Activated CD8-positive, alpha-beta T cell treated with anti-CD3 and anti-CD28 coated beads for 36 hours (primary cell): ENCODE results near the gene FBXL17. TPM values are rescaled to one million over a fixed set of nuclear protein-coding genes. Genes with fewer than 3 reads are reported as not detected.

Experiments
- ATAC-seq: fragments of 200-7000 bp; cut with Tn5 transposase; one replicate; pipeline ENCODE4 v1.10.0; 2021; ENCODE audit warnings: mild to moderate bottlenecking, moderate library complexity
- CTCF ChIA-PET: fragments of 350-600 bp; sonication (Branson Sonifier 250); formaldehyde crosslinking; loops from one replicate; lab custom pipeline; 2021; ENCODE audit warnings: antibody characterized with exemption; lab: Charles Lee
- POLR2A ChIA-PET: fragments of 350-600 bp; sonication (Branson Sonifier 250); formaldehyde crosslinking; loops from one replicate; lab custom pipeline; 2021; ENCODE audit warnings: antibody characterized with exemption; lab: Charles Lee
- DNase-seq: peaks from one replicate; pipeline ENCODE4 v3.0.0-alpha.2; 2020
- H3K27ac Mint-ChIP-seq: one replicate; pipeline ENCODE4 v1.8.0; 2021; ENCODE audit warnings: mild to moderate bottlenecking, mixed read lengths
- H3K27me3 Mint-ChIP-seq: one replicate; pipeline ENCODE4 v1.8.0; 2021; ENCODE audit warnings: mixed read lengths
- H3K36me3 Mint-ChIP-seq: one replicate; pipeline ENCODE4 v1.8.0; 2021; ENCODE audit warnings: low read depth, mixed read lengths
- H3K4me1 Mint-ChIP-seq: one replicate; pipeline ENCODE4 v1.8.0; 2021; ENCODE audit warnings: low read depth, mixed read lengths
- H3K4me3 Mint-ChIP-seq: one replicate; pipeline ENCODE4 v1.8.0; 2021; ENCODE audit warnings: mild to moderate bottlenecking, moderate library complexity, mixed read lengths
- H3K9me3 Mint-ChIP-seq: one replicate; pipeline ENCODE4 v1.8.0; 2021; ENCODE audit warnings: mixed read lengths
- intact Hi-C: fragments of 100-400 bp; cut with micrococcal nuclease; formaldehyde crosslinking; loops from one replicate; pipeline ENCODE4 v1.10.0; 2022
- total RNA-seq, 2 experiments: library from RNA; stranded (reverse); gene quantifications; one replicate each; pipeline ENCODE4 v1.2.3, GENCODE V29; 2021
- TF ChIP-seq, protein P1 (sequence below): fragments of 200-600 bp; IDR thresholded peaks from one replicate; pipeline ENCODE4 v1.8.0; 2022; ENCODE audit warnings: antibody characterized with exemption, mild to moderate bottlenecking

Gene FBXL17
- total RNA-seq, 2 experiments from 2014 or later = 3.0 to 5.3 TPM

- intact Hi-C loops = no loop called here
- ATAC-seq (no peak), DNase-seq (no peak)
- H3K27ac Mint-ChIP-seq = no peak overlapping the region
- POLR2A ChIA-PET = no interaction called here
- H3K4me3 Mint-ChIP-seq = no peak overlapping the region
- no peaks in the 10 kb centered on the region for H3K9me3 Mint-ChIP-seq
- H3K36me3 Mint-ChIP-seq = peaks cover 3% of the 10 kb centered on the region
- CTCF ChIA-PET = interaction anchor here (1.3 to 1.7 kb wide), 2 partner anchors 14 kb away, joined by 3 to 4 read pairs; no protein-coding TSS in a partner anchor
- no peaks in the 10 kb centered on the region for H3K27me3 Mint-ChIP-seq
- peaks cover under 1% of the 10 kb centered on the region for H3K4me1 Mint-ChIP-seq
- TF ChIP-seq, protein P1, sequence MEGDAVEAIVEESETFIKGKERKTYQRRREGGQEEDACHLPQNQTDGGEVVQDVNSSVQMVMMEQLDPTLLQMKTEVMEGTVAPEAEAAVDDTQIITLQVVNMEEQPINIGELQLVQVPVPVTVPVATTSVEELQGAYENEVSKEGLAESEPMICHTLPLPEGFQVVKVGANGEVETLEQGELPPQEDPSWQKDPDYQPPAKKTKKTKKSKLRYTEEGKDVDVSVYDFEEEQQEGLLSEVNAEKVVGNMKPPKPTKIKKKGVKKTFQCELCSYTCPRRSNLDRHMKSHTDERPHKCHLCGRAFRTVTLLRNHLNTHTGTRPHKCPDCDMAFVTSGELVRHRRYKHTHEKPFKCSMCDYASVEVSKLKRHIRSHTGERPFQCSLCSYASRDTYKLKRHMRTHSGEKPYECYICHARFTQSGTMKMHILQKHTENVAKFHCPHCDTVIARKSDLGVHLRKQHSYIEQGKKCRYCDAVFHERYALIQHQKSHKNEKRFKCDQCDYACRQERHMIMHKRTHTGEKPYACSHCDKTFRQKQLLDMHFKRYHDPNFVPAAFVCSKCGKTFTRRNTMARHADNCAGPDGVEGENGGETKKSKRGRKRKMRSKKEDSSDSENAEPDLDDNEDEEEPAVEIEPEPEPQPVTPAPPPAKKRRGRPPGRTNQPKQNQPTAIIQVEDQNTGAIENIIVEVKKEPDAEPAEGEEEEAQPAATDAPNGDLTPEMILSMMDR = no peak
Measured at GRCh38 chr5:108064302-108064701, 317.6 kb downstream of the FBXL17 start.

GRCh38 chr5:108061941-108062340 is 320.0 kb downstream of the FBXL17 start:
- H3K27ac Mint-ChIP-seq = no peak overlapping the region
- POLR2A ChIA-PET = no interaction called here
- no peak overlapping the region for H3K4me3 Mint-ChIP-seq
- DNase-seq (no peak), ATAC-seq (no peak)
- H3K9me3 Mint-ChIP-seq = no peaks in the 10 kb centered on the region
- CTCF ChIA-PET = no interaction called here
- H3K36me3 Mint-ChIP-seq = peaks cover 3% of the 10 kb centered on the region
- TF ChIP-seq, protein P1 = no peak
- intact Hi-C loops = no loop called here
- no peaks in the 10 kb centered on the region for H3K4me1 Mint-ChIP-seq
- no peaks in the 10 kb centered on the region for H3K27me3 Mint-ChIP-seq

- intact Hi-C loops = no loop called here
- no peak overlapping the region for H3K27ac Mint-ChIP-seq
Measured at GRCh38 chr5:108060340-108060739, 321.6 kb downstream of the FBXL17 start.

GRCh38 chr5:108059334-108059733 is 322.6 kb downstream of the FBXL17 start:
- DNase-seq (no peak), ATAC-seq (no peak)
- no peaks in the 10 kb centered on the region for H3K27me3 Mint-ChIP-seq
- ChIA-PET CTCF (no interaction called here), POLR2A (no interaction called here)
- peaks cover 2% of the 10 kb centered on the region for H3K9me3 Mint-ChIP-seq
- H3K27ac Mint-ChIP-seq = no peak overlapping the region
- peaks cover 5% of the 10 kb centered on the region for H3K36me3 Mint-ChIP-seq
- intact Hi-C loops = no loop called here
- TF ChIP-seq, protein P1 = no peak
- no peaks in the 10 kb centered on the region for H3K4me1 Mint-ChIP-seq
- H3K4me3 Mint-ChIP-seq = no peak overlapping the region

More at GRCh38 chr5:108060340-108060739, 321.6 kb downstream of the FBXL17 start:
- DNase-seq = no peak
- Mint-ChIP-seq H3K4me1 (no peaks in the 10 kb centered on the region), H3K4me3 (no peak overlapping the region), H3K9me3 (no peaks in the 10 kb centered on the region), H3K27me3 (no peaks in the 10 kb centered on the region), H3K36me3 (no peaks in the 10 kb centered on the region)
- no peak for ATAC-seq
- ChIA-PET CTCF (no interaction called here), POLR2A (no interaction called here)
- TF ChIP-seq, protein P1 = no peak

DNA sequence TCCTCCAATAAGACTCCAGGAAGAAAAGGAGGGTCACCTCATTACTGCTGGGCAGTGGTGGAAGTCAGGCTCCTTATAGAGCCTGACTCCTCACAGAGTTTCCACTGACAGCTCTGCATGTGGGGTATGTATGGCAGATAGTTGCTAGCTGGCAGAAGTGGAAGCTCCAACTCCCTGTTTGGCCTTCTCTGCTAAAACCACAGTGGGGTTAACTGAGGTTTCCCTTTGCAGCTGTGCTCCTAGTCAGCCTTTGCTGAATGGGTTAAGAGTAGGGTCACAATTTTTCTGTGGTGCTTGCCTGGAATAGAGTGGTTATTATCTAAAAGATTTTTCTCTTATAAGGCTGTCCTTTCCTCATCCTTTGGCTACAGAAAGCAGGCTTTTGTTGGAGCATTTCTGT is 327.5 kb downstream of the FBXL17 start:
- Mint-ChIP-seq H3K9me3 (peaks cover 22% of the 10 kb centered on the region), H3K27me3 (no peaks in the 10 kb centered on the region), H3K4me3 (no peak overlapping the region), H3K27ac (no peak overlapping the region), H3K4me1 (no peaks in the 10 kb centered on the region), H3K36me3 (peaks cover 43% of the 10 kb centered on the region)
- CTCF ChIA-PET = no interaction called here
- ATAC-seq (no peak), DNase-seq (no peak)
- TF ChIP-seq, protein P1 = no peak
- intact Hi-C loops = no loop called here
- POLR2A ChIA-PET = no interaction called here
